ENCODE data around the gene CAMK1. TPM values are rescaled to one million over a fixed set of nuclear protein-coding genes. Genes with fewer than 3 reads are reported as not detected.

The CAMK1 gene
- polyA plus RNA-seq, 1 donor (not counting 4 experiments of a cell fraction or from before 2014, with no cell fraction given): 2.3 TPM

DNA sequence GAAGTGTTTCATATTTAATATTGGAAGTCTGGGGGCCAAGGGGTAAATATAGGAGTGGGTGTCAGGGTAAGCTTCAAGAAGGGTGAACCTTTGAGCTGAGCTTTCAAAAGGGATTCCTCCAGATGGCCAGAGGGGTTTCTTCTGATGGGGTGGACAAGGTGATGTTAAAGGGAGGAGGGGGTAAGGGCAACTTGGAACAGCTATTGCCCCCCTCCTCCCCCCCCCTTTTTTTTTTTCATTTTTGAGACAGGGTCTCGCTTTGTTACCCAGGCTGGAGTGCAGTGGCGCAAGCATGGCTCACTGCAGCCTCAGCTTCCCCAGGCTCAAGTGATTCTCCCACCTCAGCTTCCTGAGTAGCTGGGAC lies 38.2 kb upstream of the CAMK1 start:
- Histone ChIP-seq H3K36me3 (ENCODE audit: control insufficient read depth in 2 of 2, extremely low read depth in 1 of 2, insufficient read depth in 2 of 2, low read length in 2 of 2) (peaks cover 20 to 32% of the 10 kb centered on the region in 2 experiments), H3K27ac (ENCODE audit: control insufficient read depth, insufficient read depth, low read length) (no peak overlapping the region), H3K79me2 (ENCODE audit: control insufficient read depth, insufficient read depth, low read length) (no peaks in the 10 kb centered on the region), H3K9me1 (ENCODE audit: control insufficient read depth, extremely low read depth, insufficient read depth, low read length) (no peaks in the 10 kb centered on the region), H2AFZ (ENCODE audit: control insufficient read depth, low read length) (no peak overlapping the region), H3K4me3 (ENCODE audit: control insufficient read depth in 2 of 3, extremely low read depth in 1 of 3, insufficient read depth in 2 of 3, low read depth in 1 of 3, low read length in 3 of 3) (no peak overlapping the region), H3K4me2 (ENCODE audit: control insufficient read depth, extremely low read depth, insufficient read depth, low read depth, low read length) (no peak overlapping the region), H4K20me1 (ENCODE audit: control insufficient read depth, extremely low read depth, insufficient read depth, low read length) (no peaks in the 10 kb centered on the region), H3K9me3 (ENCODE audit: control insufficient read depth, low read depth, low read length) (no peaks in the 10 kb centered on the region), H3K27me3 (ENCODE audit: control insufficient read depth, extremely low read depth, insufficient read depth, low read length) (no peaks in the 10 kb centered on the region), H3K4me1 (ENCODE audit: control insufficient read depth, extremely low read depth, insufficient read depth, low read length) (peaks cover 7% of the 10 kb centered on the region), H3K9ac (ENCODE audit: control insufficient read depth, extremely low read depth, insufficient read depth, low read length) (no peak overlapping the region)
- FAIRE-seq (no peak), DNase-seq (ENCODE audit: low read depth, low spot score) (no peak)
- dilution Hi-C loops (cut with MboI; ENCODE audit: extremely low pct_ligation_motif_present, low sequenced_read_pairs): no loop called here
- TF ChIP-seq CTCF (optimal IDR thresholded peaks at IDR 0.05 in 1 of 3, IDR thresholded peaks at IDR 0.05 in 1 of 3, conservative IDR thresholded peaks at IDR 0.05 in 1 of 3; ENCODE audit: extremely low read depth in 1 of 3, insufficient read depth in 2 of 3, low read length in 3 of 3): no peak

DNA sequence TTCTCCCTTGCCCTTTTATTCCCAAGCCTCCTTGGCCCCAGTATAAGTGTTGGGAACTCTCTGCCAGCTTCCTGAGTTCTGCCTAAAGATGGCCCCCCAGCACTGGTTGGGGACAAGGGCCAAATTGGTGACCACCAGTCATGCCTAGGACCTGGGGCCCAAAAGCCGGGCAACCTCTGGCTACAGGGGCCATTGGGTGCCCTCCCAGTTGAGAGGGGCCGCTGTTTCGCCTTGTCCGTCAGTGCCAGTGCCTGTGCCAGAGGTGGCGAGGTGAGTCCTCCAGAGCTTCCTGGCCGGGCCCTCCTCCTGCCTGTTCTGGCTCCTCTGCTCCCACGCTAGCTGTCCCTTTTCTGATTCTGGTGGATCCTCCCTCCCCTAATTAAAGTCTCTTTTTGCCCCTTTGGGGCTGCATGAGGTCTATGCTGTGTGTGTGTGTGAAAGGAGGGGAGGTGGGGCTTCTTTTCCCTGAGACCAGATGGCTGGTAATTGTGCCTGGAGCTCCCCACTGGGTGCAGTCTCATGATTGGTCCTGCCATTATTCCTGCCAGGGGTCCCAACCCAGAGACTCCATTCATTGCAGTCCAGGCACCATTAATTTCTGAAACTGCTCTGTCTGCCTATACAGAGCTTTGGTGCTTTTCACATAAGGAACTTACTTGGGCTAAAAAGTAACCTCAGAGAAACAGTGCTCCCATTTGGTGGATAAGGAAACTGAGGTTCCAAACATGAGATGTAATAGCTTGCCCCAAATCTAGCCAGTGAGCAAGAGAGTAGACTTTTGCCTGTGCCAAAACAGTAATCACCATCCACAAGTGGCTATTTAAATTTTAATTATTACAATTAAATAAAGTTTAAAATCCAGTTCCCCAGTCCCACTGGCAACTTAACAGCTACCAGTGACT lies 37.2 kb upstream of the CAMK1 start:
- FAIRE-seq: no peak
- H3K36me3 ChIP-seq (ENCODE audit: control insufficient read depth in 2 of 2, extremely low read depth in 1 of 2, insufficient read depth in 2 of 2, low read length in 2 of 2): peaks cover 20 to 34% of the 10 kb centered on the region in 2 experiments
- dilution Hi-C loops (cut with MboI; ENCODE audit: extremely low pct_ligation_motif_present, low sequenced_read_pairs): no loop called here

More for the DNA sequence above, 37.2 kb upstream of the CAMK1 start:
- H3K4me1 ChIP-seq (ENCODE audit: control insufficient read depth, extremely low read depth, insufficient read depth, low read length): peaks cover 7% of the 10 kb centered on the region
- no peaks in the 10 kb centered on the region for H3K9me3 ChIP-seq (ENCODE audit: control insufficient read depth, low read depth, low read length)
- H4K20me1 ChIP-seq (ENCODE audit: control insufficient read depth, extremely low read depth, insufficient read depth, low read length): no peaks in the 10 kb centered on the region
- no peak overlapping the region for H3K27ac ChIP-seq (ENCODE audit: control insufficient read depth, insufficient read depth, low read length)
- H3K9ac ChIP-seq (ENCODE audit: control insufficient read depth, extremely low read depth, insufficient read depth, low read length): no peak overlapping the region
- H2AFZ ChIP-seq (ENCODE audit: control insufficient read depth, low read length): no peak overlapping the region
- no peak for TF ChIP-seq EZH2 (IDR thresholded peaks at IDR 0.05; ENCODE audit: low read length)
- TF ChIP-seq CTCF (optimal IDR thresholded peaks at IDR 0.05 in 1 of 3, IDR thresholded peaks at IDR 0.05 in 1 of 3, conservative IDR thresholded peaks at IDR 0.05 in 1 of 3; ENCODE audit: extremely low read depth in 1 of 3, insufficient read depth in 2 of 3, low read length in 3 of 3): no peak
- H3K4me2 ChIP-seq (ENCODE audit: control insufficient read depth, extremely low read depth, insufficient read depth, low read depth, low read length): no peak overlapping the region
- H3K4me3 ChIP-seq (ENCODE audit: control insufficient read depth in 2 of 3, extremely low read depth in 1 of 3, insufficient read depth in 2 of 3, low read depth in 1 of 3, low read length in 3 of 3): no peak overlapping the region
- no peaks in the 10 kb centered on the region for H3K79me2 ChIP-seq (ENCODE audit: control insufficient read depth, insufficient read depth, low read length)
- no peaks in the 10 kb centered on the region for H3K9me1 ChIP-seq (ENCODE audit: control insufficient read depth, extremely low read depth, insufficient read depth, low read length)
- no peaks in the 10 kb centered on the region for H3K27me3 ChIP-seq (ENCODE audit: control insufficient read depth, extremely low read depth, insufficient read depth, low read length)
- no peak for DNase-seq (ENCODE audit: low read depth, low spot score)
